G401.6 (cell line): ENCODE data around the gene ANGPTL4.
"Not testable (repeated sequence)": the region's sequence is repeated elsewhere in the genome, so short reads cannot be mapped to it uniquely, and the experiment has no call there.

Experiments
- FAIRE-seq: peaks from 2 replicates; lab custom pipeline; 2012; peaks lifted over from hg19 to GRCh38; lab: Jason Lieb, UNC

ANGPTL4 gene

GRCh38 chr19:8361921-8362793, 1.8 kb upstream of the ANGPTL4 start:
- FAIRE-seq = no peak

- FAIRE-seq = no peak
These were observed 2.2 kb downstream of the ANGPTL4 start for GRCh38 chr19:8366121-8366581.

DNA sequence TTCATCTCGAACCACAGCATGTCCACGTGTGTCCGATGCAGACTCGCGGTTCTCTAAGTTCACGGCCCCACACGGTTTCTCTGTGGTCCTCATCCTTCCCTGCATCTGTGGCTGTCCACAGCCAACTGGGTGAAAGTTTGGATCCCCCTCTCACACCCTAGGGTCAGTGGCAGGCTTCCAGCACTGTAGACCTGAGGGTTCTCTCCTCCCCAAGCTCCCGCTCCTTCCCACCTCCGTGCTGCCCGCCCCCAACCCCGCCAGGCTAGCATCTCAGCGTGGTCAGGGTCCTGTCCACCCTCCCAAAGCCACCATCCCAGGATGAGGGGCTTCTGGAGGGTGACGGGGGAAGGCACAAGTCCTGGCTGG, 3.0 kb downstream of the ANGPTL4 start:
- no peak for FAIRE-seq

DNA sequence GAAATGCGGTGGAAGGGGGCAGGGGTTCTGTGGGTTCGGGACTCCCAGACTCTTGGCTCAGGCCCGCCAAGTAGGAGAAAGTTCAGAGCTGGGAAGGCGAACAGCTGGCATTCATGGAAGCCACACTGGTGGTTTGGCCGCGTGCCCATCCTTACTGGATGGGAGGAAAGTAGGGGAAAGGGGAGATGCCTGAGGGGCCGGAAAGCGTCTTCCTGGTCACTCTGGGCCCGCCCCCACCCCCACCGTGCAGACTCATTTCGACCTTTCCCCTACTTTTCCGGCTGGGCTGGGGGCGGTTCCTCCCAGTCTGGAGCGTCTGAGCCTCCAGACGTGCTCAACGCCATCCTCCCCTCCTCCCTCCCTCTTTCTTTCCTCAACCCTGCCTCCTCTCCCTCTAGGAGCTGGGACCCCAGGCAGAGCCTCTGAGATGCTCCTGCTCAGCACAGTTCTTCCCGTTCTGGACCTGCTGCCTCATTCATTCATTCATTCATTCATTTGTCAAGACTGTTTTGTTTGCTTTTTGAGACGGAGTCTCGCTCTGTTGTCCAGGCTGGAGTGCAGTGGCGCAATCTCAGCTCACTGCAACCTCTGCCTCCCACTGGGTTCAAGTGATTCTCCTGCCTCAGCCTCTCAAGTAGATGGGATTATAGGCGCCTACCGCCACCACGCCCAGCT, 3.5 kb downstream of the ANGPTL4 start:
- no peak for FAIRE-seq

GRCh38 chr19:8370176-8371010, 6.4 kb downstream of the ANGPTL4 start:
- no peak for FAIRE-seq

GRCh38 chr19:8371011-8371804, 7.3 kb downstream of the ANGPTL4 start:
- no peak for FAIRE-seq

DNA sequence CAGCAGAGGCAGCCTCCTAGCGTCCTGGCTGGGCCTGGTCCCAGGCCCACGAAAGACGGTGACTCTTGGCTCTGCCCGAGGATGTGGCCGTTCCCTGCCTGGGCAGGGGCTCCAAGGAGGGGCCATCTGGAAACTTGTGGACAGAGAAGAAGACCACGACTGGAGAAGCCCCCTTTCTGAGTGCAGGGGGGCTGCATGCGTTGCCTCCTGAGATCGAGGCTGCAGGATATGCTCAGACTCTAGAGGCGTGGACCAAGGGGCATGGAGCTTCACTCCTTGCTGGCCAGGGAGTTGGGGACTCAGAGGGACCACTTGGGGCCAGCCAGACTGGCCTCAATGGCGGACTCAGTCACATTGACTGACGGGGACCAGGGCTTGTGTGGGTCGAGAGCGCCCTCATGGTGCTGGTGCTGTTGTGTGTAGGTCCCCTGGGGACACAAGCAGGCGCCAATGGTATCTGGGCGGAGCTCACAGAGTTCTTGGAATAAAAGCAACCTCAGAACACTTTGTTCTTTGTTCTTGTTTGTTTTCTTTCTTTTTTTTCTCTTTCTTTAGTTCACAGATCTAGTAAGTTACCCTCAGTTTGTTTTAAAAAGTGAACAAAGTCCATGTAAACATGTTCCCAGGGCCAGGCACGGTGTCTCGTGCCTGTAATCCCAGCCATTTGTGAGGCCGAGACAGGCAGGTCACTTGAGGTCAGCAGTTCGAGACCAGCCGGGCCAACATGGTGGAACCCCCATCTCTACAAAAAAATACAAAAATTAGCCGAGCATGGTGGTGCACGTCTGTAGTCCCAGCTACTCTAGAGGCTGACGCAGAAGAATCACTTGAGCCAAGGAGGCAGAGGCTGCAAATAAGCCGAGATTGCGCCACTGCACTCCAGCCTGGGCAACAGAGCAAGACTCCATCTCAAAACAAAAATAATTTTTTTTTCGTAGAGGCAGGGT, 10.2 kb downstream of the ANGPTL4 start:
- FAIRE-seq = no peak

DNA sequence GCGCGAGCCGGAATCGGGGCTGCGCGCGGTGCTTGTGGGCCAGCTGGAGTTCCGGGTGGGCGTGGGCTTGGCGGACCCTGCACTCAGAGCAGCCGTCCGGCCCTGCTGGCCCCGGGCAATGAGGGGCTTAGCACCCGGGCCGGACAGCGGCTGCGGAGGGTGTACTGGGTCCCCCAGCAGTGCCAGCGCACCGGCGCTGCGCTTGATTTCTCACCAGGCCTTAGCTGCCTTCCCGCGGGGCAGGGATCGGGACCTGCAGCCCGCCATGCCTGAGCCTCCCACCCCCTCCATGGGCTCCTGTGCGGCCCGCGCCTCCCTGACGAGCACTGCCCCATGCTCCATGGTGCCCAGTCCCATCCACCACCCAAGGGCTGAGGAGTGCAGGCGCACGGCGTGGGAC, 11.8 kb downstream of the ANGPTL4 start:
- FAIRE-seq = not testable (repeated sequence)

DNA sequence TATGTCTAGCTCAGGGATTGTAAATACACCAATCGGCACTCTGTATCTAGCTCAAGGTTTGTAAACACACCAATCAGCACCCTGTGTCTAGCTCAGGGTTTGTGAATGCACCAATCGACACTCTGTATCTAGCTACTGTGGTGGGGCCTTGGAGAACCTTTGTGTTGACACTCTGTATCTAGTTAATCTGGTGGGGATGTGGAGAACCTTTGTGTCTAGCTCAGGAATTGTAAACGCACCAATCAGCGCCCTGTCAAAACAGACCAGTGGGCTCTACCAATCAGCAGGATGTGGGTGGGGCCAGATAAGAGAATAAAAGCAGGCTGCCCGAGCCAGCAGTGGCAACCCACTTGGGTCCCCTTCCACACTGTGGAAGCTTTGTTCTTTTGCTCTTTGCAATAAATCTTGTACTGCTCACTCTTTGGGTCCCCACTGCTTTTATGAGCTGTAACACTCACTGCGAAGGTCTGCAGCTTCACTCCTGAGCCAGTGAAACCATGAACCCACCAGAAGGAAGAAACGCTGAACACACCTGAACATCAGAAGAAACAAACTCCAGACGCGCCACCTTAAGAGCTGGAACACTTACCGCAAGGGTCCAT, 12.5 kb downstream of the ANGPTL4 start:
- not testable (repeated sequence) for FAIRE-seq

DNA sequence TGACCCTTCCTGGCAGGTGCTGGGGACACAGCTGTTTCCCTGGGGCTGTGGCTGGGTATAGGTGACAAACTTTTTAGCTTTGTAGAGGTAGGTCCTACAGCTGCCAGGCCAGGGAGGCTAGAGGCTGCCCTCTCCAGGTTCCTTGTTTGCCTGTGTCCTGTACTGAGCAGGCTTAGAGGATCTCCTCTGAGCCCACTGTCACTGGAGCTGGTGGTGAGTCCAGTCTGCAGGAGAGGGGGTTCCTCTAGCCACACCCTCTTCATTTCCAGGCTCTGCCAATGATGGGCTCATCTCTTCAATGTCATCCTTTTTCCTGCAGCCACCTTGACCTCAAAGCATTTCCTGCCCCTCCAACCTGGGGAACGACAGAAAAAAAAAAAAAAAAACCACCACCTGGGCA, 13.6 kb downstream of the ANGPTL4 start:
- FAIRE-seq = no peak

GRCh38 chr19:8379156-8379891, 15.4 kb downstream of the ANGPTL4 start:
- not testable (repeated sequence) for FAIRE-seq

DNA sequence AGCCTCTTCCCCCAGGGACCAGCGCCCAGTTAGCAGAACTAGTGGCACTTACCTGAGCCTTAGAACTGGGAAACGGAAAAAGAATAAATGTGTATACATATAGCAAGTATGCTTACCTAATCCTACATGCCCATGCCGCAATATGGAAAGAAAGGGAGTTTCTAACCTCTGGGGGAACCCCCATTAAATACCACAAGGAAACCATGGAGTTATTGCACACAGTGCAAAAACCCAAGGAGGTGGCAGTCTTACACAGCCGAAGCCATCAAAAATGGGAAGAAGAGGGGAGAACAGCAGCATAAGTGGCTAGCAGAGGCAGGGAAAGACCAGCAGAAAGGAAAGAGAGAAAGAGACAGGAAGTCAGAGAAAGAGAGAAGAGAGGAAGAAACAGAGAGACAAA, 20.6 kb downstream of the ANGPTL4 start:
- FAIRE-seq = not testable (repeated sequence)

DNA sequence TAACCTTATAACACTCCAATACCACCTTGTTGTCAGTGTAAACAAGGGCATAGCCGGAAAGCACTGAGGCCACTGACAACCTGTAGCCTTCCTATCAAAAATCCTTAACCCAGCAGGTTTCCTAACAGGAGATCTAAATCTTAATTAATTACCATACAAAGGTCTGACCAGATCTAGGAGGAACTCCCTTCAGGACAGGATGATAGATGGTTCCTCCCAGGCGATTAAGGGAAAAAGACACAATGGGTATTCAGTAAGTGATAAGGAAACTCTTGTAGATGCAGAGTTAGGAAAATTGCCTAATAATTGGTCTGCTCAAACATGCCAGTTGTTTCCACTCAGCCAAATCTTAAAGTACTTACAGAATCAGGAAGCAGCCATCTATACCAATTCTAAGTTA, 21.1 kb downstream of the ANGPTL4 start:
- not testable (repeated sequence) for FAIRE-seq

DNA sequence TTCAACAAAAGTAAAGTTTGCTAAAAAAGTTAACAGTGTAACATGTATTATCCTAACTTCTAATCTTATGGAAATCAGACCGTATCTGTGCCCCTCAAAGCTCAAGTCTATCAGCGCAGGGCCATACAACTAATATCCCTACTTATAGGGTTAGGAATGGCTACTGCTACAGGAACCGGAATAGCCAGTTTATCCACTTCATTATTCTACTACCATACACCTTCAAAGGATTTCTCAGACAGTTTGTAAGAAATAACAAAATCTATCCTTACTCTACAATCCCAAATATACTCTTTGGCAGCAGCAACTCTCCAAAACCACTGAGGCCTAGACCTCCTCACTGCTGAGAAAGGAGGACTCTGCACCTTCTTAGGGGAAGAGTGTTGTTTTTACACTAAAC, 21.6 kb downstream of the ANGPTL4 start:
- not testable (repeated sequence) for FAIRE-seq

- FAIRE-seq = not testable (repeated sequence)
These were observed 22.5 kb downstream of the ANGPTL4 start for GRCh38 chr19:8386419-8386818.

DNA sequence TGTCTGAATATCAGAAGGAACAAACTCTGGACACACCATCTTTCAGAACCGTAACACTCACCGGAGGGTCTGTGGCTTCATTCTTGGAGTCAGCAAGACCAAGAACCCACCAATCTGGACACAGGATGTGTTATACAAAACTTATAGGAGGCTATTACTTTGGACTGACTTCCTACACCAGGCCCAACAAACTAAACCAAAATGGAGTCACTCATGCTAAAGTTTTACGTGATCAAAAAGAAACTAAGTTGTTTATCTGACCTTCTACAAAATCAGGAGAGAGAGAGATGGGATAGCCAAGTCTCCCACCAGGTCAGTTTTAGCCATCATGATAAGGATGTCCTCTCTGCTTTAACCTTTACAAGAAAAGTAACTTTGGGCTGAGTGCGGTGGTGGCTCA, 23.0 kb downstream of the ANGPTL4 start:
- no peak for FAIRE-seq

DNA sequence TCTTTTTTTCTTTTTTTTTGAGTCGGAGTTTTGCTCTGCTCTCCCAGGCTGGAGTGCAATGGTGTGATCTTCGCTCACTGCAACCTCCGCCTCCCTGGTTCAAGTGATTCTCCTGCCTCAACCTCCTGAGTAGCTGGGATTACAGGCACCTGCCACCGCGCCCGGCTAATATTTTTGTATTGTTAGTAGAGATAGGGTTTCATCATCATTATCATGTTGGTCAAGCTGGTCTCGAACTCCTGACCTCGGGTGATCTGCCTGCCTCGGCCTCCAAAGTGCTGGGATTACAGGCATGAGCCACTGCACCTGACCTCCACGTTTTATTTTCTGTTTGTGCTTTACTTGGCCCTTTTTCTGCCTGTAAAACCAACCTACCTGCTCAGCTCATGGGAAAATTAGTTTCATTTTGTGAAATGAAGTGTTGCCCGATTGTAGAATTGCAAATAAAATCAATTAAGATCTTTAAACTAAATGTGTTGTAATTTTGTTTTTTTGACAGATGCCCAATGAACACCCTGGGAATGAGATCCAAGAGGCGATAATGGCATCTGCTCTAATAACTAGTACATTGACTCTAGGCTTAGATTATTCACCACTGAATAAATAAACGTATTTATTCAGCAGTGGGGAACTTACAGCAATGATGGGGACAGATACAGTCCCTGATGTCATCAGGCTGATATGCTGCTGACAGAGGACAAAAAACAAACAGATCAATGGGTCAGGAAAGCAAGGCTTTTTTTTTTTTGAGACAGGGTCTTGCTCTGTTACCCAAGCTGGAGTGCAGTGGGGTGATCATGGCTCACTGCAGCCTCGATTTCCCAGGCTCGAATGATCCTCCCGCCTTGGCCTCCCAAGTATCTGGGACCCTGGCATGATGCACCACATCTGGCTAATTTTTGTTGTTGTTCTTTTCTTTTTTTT, 24.0 kb downstream of the ANGPTL4 start:
- no peak for FAIRE-seq

- no peak for FAIRE-seq
These were observed 24.6 kb downstream of the ANGPTL4 start for GRCh38 chr19:8388612-8388958.
